GM13976 (cell line): Measurements from ENCODE around the gene ANKRD13A.
"Not testable (repeated sequence)": the region's sequence is repeated elsewhere in the genome, so short reads cannot be mapped to it uniquely, and the experiment has no call there.

Experiments
- DNase-seq: peaks from one replicate; pipeline ENCODE4 v3.0.0; 2012; ENCODE audit warnings: low spot score
- CTCF ChIP-seq: IDR thresholded peaks from 2 replicates; pipeline ENCODE4 v1.5.1; 2012; ENCODE audit warnings: borderline replicate concordance, mild to moderate bottlenecking; ENCODE audit not compliant: insufficient read depth; ENCODE audit errors: extremely low read depth, missing control alignments, control extremely low read depth
- in situ Hi-C: fragments of 300-500 bp; cut with MboI; formaldehyde crosslinking; loops from one replicate; pipeline ENCODE4 v1.12.0; 2022; ENCODE audit warnings: low sequenced_read_pairs, mixed read lengths, inconsistent platforms; ENCODE audit not compliant: unreplicated experiment

Gene ANKRD13A

GRCh38 chr12:109981311-109981710 is 17.9 kb upstream of the ANKRD13A start:
- TF ChIP-seq CTCF = no peak
- DNase-seq = no peak
- in situ Hi-C loops = no loop called here

DNA sequence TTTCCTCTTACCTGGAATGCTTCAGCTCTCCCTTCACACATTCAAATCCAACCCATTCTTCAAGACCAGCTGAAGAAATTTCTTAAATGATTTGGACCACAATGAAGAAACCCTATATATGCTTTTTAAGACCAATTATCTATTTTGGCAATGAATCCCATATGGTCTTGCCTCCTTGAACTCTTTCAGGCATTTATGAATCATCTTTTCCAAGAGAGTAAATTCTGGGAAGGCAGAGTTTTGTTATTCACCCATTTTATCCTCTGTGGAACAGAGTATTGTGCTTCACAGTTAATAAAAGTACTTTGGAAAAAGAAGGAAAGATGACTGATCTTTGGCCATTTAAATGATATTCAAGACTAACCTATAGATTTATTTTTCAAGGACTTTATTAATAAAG is 17.0 kb upstream of the ANKRD13A start:
- no peak for TF ChIP-seq CTCF
- in situ Hi-C loops = no loop called here
- DNase-seq = no peak

- in situ Hi-C loops = no loop called here
- DNase-seq = no peak
- TF ChIP-seq CTCF = no peak
Measured at GRCh38 chr12:109983432-109984142, 15.6 kb upstream of the ANKRD13A start.

GRCh38 chr12:109986236-109986635 is 13.0 kb upstream of the ANKRD13A start:
- DNase-seq, in situ Hi-C loops: not testable (repeated sequence)

- no peak for TF ChIP-seq CTCF
- DNase-seq = no peak
- in situ Hi-C loops = no loop called here
Measured at GRCh38 chr12:109987615-109988014, 11.6 kb upstream of the ANKRD13A start.

DNA sequence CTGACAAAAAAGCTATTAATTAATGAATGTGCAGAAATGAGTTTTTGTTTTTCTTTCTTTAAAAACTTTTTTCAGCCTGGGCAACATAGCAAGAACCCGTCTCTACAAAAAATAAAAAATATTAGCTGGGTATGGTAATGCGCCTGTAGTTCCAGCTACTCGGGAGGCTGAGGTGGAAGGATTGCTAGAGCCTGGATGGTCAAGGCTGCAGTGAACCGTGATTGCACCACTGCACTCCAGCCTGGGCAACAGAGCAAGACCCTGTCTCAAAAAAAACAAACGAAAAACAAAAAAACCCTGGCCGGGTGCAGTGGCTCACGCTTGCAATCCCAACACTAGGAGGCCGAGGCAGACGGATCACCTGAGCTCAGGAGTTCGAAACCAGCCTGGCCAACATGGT is 11.0 kb upstream of the ANKRD13A start:
- in situ Hi-C loops = no loop called here
- TF ChIP-seq CTCF = no peak
- DNase-seq = no peak

DNA sequence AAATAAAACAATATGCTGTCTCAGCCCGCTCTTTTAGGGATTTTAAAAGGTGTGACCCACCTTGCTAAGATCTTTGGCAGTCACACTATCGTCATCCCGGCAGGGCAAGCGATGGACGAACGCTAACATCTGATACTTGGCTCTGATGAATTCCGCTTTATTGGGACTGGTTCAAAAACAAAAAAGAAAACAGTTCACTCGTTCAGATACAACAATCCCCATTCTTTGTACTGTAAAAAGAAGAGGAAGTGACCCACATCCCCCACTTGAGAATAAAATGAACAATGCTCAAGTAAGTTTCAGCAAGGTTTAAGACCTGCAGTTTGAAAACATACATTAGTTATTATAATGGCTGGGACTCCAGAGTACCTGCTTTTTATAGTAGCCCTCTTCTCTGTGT is 10.3 kb upstream of the ANKRD13A start:
- in situ Hi-C loops = no loop called here
- no peak for TF ChIP-seq CTCF

More for the DNA sequence above, 10.3 kb upstream of the ANKRD13A start:
- no peak for DNase-seq
